Astrocyte of the spinal cord (primary cell): ENCODE results near the gene CXXC5.

Experiments
- DNase-seq: peaks from one replicate; pipeline ENCODE4 v3.0.0; 2011; ENCODE audit warnings: low read depth, low spot score
- H3K4me3 ChIP-seq: 2 replicates; pipeline ENCODE4 v1.5.1; 2011; ENCODE audit warnings: low read depth, mild to moderate bottlenecking, low read length, moderate library complexity
- in situ Hi-C: cut with HindIII; loops from 2 replicates; pipeline ENCODE4 v1.10.0; 2017; ENCODE audit warnings: low sequenced_read_pairs
- TF ChIP-seq, protein P1 (sequence below): IDR thresholded peaks from 2 replicates; pipeline ENCODE4 v1.5.1; 2012; ENCODE audit warnings: low read depth, mild to moderate bottlenecking, low read length, inconsistent platforms

Gene CXXC5

DNA sequence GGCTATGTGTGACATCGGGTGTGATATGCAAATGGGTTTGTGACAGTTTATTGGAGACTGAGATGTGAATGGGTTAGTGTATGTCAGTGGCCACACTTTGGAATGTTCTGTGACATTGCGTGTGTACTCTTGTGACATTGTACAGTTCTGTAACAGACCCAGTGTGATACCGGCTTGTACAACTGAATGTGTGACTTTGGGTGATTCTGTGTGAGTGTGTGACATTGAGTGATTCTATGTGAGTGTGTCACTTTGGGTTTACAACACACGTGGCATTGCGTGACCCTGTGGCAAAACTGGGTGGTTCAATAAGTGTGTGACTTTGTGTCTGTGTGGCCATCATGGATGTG lies 38.2 kb downstream of the CXXC5 start:
- in situ Hi-C loops, result no loop called here
- TF ChIP-seq, protein P1, sequence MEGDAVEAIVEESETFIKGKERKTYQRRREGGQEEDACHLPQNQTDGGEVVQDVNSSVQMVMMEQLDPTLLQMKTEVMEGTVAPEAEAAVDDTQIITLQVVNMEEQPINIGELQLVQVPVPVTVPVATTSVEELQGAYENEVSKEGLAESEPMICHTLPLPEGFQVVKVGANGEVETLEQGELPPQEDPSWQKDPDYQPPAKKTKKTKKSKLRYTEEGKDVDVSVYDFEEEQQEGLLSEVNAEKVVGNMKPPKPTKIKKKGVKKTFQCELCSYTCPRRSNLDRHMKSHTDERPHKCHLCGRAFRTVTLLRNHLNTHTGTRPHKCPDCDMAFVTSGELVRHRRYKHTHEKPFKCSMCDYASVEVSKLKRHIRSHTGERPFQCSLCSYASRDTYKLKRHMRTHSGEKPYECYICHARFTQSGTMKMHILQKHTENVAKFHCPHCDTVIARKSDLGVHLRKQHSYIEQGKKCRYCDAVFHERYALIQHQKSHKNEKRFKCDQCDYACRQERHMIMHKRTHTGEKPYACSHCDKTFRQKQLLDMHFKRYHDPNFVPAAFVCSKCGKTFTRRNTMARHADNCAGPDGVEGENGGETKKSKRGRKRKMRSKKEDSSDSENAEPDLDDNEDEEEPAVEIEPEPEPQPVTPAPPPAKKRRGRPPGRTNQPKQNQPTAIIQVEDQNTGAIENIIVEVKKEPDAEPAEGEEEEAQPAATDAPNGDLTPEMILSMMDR, result no peak
- no peak overlapping the region for H3K4me3 ChIP-seq
- DNase-seq, result no peak

DNA sequence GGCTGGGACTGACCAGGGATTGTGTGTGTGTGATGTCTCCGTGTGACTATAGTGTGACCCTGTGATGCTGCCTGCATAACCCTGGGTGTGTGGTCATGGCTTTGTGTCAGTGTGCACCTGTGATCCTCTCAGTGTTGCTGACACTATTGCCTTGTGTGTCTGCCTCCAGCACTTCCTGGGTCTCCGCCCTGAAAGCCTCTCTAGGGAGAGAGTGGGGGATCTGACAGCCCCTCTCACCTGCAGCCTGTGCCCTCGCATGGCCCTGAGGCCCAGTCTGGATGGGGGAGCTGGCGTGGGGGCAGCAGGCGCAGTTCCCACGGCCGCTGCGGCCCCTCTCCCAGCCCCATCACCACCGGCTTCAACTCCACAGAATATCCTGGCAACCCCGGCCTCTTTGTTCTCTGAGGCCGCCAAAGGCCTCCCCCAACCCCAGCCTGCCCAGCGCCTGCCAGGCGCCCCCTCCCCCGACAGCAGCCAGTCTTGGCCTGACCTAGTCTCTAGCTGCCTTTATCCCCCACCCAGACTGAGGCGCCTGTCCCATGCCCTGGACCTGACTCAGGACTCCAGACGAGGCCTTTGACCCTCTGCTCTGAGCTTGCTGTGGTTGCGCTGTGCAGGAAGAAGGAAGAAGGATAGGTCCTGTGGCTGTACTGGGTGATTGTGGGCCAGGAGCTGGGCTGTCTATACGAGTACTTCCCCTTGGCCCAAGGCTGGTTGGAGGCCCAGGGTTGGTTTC lies 38.7 kb downstream of the CXXC5 start:
- DNase-seq, result no peak
- in situ Hi-C loops, result no loop called here
- H3K4me3 ChIP-seq, result no peak overlapping the region
- TF ChIP-seq, protein P1, result no peak

DNA sequence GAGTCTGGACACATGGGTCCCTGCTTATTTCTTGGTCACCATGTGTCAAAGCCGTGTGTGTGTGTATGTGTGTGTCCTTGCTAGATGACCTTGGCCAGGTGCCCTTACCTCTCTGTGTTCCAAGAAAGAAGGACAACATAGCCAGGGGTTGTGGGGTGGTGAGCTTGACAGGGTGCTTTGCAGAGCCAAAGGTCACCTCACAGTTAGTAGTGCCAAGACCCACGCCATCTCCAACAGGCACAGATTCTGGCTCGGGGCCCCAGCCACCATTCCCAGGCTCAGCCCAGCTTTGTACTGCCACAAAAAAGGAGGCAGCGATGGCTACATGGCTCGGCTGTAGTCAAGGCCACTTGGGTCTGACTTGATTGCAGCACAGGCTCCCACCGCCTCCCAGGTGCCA lies 39.5 kb downstream of the CXXC5 start:
- in situ Hi-C loops, result no loop called here
- H3K4me3 ChIP-seq, result no peak overlapping the region
- TF ChIP-seq, protein P1, result no peak

DNA sequence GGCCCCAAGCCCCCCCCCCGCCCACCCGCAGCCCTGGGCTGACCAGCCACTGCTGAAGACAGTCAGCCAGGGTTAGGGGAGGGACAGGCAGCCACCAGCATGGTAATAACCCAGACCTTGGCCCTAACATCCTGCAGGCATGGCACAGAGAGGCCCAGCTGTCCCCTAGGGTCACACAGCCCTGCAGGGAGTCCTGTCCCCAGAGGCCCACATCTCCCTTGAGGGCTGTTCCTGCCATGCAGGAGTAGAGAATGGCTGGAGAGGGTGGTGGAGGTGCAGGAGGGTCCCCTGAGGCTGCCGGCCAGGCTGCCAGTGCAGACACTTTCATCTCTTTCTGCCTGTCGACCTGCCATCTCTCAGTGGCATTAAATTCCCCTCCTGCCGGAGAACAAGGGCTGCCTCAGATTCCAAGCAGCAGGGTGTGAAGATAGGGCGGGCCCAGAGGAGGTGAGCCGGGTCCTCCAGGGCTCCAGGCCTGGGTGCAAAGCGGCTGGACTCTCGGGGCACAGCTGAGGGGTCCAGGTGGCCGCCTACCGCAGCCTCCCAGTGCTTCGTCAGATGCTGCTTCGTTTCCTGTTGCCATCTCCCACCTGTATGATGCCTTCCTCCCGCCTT lies 40.0 kb downstream of the CXXC5 start:
- DNase-seq, result no peak
- H3K4me3 ChIP-seq, result no peak overlapping the region
- TF ChIP-seq, protein P1, result no peak
- in situ Hi-C loops, result no loop called here

More for the DNA sequence above, 39.5 kb downstream of the CXXC5 start:
- no peak for DNase-seq

DNA sequence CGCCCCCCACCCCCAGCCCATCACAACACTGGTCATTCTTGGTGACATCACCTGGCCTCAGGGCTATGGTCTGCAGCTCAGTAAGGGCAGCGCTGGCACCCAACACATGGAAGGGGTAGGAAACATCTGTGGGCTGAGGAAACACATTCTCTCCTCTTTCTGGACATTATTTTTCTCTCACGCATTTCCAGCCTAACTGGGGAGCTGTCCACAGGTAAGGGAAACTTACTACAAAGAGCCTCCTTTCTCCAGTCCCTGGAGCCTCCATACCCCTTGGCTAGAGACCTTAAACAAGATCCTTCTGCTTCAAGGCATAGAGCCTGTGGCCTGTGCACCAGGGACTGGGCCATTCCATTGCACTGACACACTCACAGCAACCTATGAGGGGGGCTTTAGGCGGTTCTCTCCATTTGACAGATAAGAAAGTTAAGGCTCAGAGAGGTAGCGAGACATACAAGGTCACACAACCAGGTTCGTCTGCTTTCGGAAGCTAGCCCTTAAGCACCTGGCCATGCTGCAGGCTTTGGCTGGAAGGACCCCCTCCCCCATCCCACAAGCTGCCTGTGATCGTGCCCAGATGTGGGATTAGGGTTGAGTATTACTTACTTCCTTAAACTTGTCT lies 40.7 kb downstream of the CXXC5 start:
- in situ Hi-C loops, result no loop called here
- TF ChIP-seq, protein P1, result no peak
- no peak for DNase-seq
- no peak overlapping the region for H3K4me3 ChIP-seq

DNA sequence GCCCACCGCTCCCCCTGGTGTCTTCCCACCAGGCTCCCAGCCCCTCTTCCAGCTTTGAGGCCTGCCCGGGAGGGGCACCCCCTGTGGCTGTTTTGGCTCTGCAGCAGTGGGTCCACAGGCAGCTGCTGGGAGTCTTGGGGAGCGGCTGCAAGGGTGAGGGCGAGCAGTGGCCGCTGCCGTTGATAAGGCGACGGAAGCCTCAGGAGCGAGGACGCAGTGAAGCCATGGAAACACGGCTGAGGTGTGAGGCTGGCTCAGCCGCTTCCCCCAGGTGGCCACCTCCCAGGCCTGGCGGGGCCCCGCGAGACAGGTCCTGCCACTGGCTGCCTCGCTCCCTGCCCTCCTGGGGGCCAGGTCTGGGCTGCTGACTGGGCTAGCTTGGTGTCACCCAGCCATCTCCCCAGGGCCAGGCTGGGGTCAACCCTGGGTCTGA lies 41.5 kb downstream of the CXXC5 start:
- TF ChIP-seq, protein P1, result peak; percentile 24
- DNase-seq, result no peak
- no peak overlapping the region for H3K4me3 ChIP-seq
- in situ Hi-C loops, result no loop called here
